Left ventricle myocardium inferior (tissue), 1 donor: Measurements from ENCODE around the gene SEMA4A. TPM values are rescaled to one million over a fixed set of nuclear protein-coding genes. Genes with fewer than 3 reads are reported as not detected.
A peak's percentile ranks its signal among the peaks of the same experiment; 100 is the strongest.

Source experiments
- DNase-seq: peaks from one replicate; pipeline ENCODE4 v3.0.0-alpha.2; 2020
- H3K27ac ChIP-seq: fragments of 200-600 bp; replicated peaks from 2 replicates; pipeline ENCODE4 v1.8.0; 2021
- H3K27me3 ChIP-seq: fragments of 200-600 bp; 2 replicates; pipeline ENCODE4 v1.8.0; 2021; ENCODE audit warnings: low read depth
- H3K36me3 ChIP-seq: fragments of 200-600 bp; 2 replicates; pipeline ENCODE4 v1.8.0; 2021
- H3K4me1 ChIP-seq: fragments of 200-600 bp; 2 replicates; pipeline ENCODE4 v1.8.0; 2021
- H3K4me3 ChIP-seq: fragments of 200-600 bp; 2 replicates; pipeline ENCODE4 v1.8.0; 2021; ENCODE audit warnings: mild to moderate bottlenecking, moderate library complexity
- H3K9me3 ChIP-seq: fragments of 200-600 bp; replicated peaks from 2 replicates; pipeline ENCODE4 v1.8.0; 2021
- CTCF ChIP-seq: fragments of 200-600 bp; IDR thresholded peaks from 2 replicates; pipeline ENCODE4 v1.8.0; 2021; ENCODE audit warnings: antibody characterized with exemption, mild to moderate bottlenecking, borderline replicate concordance
- intact Hi-C: fragments of 100-400 bp; cut with micrococcal nuclease; formaldehyde crosslinking; loops from one replicate; pipeline ENCODE4 v1.11.0; 2022
- total RNA-seq: library from RNA; stranded (reverse); fragmentation: NEBNext Ultra II Directional; extraction: Animal tissue kit (Norgen Biotek cat#: 25700); gene quantifications from one replicate; pipeline ENCODE4 v1.2.1, GENCODE V29; 2021
- donor health status: DM: no; HTN: yes; CAD: no; lungs with severe emphysema.

Gene SEMA4A
- total RNA-seq, 1 donor from 2014 or later: 1.0 TPM

DNA sequence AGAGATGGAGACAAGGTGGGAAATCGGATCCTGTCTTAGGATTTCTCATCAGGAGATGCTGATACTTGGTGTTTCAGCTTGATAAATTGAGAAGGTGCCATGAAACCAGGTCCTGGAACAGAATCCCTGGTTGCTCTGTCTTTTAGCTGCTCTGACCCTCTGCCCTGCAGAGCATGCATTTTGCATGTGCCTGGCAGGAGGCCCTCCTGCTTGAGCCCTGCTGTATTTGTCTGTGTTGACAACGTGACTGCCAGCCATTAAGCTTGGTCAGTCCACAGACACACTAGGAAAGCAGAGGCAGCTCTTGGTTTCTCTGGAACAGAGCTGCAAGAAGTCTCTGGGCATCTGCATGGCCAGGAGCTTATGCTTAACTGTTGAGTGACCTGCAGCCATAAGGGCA, 43.1 kb downstream of the SEMA4A start:
- Histone ChIP-seq H3K4me1 (peaks cover 67% of the 10 kb centered on the region), H3K27me3 (no peaks in the 10 kb centered on the region), H3K9me3 (no peaks in the 10 kb centered on the region), H3K4me3 (no peak overlapping the region), H3K36me3 (peaks cover 14% of the 10 kb centered on the region), H3K27ac (peak overlapping the region; percentile 66)
- TF ChIP-seq CTCF: no peak
- no peak for DNase-seq
- intact Hi-C loops: no loop called here

DNA sequence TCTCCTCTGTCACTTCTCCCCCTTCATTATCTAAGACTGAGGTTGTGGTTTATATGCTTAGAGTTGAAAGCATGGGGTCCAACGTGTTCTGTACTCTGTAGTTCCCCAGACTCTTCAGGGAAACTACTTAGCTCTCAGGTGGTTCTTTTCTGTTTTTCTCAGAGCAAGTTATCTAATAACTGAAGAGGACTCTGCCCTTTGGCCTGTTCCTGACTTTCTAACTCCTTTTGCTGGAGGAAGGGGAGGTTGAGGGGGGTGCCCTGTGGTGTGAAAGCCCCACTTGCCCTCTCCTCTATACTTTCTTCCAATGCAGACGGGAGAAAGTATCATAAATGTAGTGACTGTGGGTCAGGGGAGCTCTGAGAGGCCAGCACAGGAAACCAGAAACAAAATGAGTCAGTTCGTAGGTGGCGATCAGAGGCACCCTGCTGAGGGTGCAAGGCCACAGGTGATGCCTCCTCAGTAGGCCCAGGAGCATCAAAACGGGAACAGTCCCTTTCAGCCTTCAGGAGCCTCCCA, 45.5 kb downstream of the SEMA4A start:
- no peak overlapping the region for H3K4me3 ChIP-seq
- no peak for DNase-seq
- no peak for TF ChIP-seq CTCF
- no peaks in the 10 kb centered on the region for H3K27me3 ChIP-seq
- intact Hi-C loops: no loop called here
- peaks cover 87% of the 10 kb centered on the region for H3K4me1 ChIP-seq
- no peaks in the 10 kb centered on the region for H3K9me3 ChIP-seq
- H3K36me3 ChIP-seq: peaks cover 17% of the 10 kb centered on the region
- H3K27ac ChIP-seq: no peak overlapping the region

- Histone ChIP-seq H3K4me1 (peaks cover 85% of the 10 kb centered on the region), H3K27ac (no peak overlapping the region), H3K4me3 (no peak overlapping the region), H3K27me3 (no peaks in the 10 kb centered on the region), H3K36me3 (peaks cover 18% of the 10 kb centered on the region), H3K9me3 (no peaks in the 10 kb centered on the region)
- no peak for TF ChIP-seq CTCF
- DNase-seq: no peak
- intact Hi-C loops: loop anchor here (10.0 kb wide), 1 partner anchor 45 kb away; the partner anchor contains the start of gene SEMA4A
These were observed 46.7 kb downstream of the SEMA4A start for GRCh38 chr1:156200044-156200443.

DNA sequence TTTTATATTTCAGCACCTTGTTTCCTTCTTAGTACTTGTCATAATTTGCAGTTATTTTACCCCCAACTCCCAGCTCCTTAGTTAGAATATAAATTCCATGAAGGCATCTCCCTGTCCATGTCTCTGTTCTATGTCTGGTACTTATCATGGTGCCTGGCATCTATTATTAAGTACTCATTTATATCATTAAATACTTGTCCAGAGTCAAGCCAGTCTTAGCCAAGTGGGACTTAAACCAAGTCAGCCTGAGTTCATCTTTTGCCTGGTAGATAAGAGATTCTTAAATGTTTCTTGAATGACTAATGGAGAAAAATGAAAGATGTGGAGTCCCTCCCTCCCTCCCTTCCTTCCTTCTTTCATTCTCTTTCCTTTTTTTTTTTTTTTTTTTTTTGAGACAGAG, 49.9 kb downstream of the SEMA4A start:
- Histone ChIP-seq H3K36me3 (peaks cover 40% of the 10 kb centered on the region), H3K27me3 (no peaks in the 10 kb centered on the region), H3K27ac (peak overlapping the region; percentile 49), H3K9me3 (no peaks in the 10 kb centered on the region), H3K4me1 (peaks cover 52% of the 10 kb centered on the region), H3K4me3 (no peak overlapping the region)
- TF ChIP-seq CTCF: no peak
- no peak for DNase-seq
- intact Hi-C loops: loop anchor here (10.0 kb wide), 1 partner anchor 49 kb away; the partner anchor contains the start of gene SEMA4A

DNA sequence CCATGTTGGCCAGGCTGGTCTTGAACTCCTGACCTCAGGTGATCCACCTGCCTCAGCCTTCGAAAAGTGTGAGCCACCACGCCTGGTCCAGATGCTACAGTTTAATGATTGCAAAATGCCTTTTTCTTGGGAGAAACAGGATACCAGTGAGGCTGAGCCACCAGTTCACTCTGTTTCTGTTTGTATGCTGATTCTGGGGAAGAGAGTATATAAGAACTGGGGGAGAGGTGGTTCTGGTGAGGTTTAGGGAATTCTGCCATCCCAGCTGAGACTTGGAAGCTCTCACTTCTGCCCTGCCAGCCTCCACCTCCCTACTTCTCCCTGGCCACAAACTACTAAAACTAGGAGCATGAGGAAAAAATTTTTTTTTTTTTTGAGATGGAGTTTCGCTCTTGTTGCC, 51.3 kb downstream of the SEMA4A start:
- DNase-seq: no peak
- intact Hi-C loops: loop anchor here (10.0 kb wide), 1 partner anchor 50 kb away; the partner anchor contains the start of gene SEMA4A
- H3K27ac ChIP-seq: no peak overlapping the region

More for the DNA sequence above, 51.3 kb downstream of the SEMA4A start:
- peaks cover 40% of the 10 kb centered on the region for H3K4me1 ChIP-seq
- TF ChIP-seq CTCF: no peak
- no peaks in the 10 kb centered on the region for H3K27me3 ChIP-seq
- peaks cover 43% of the 10 kb centered on the region for H3K36me3 ChIP-seq
- H3K9me3 ChIP-seq: no peaks in the 10 kb centered on the region
- H3K4me3 ChIP-seq: no peak overlapping the region
